ENCODE measurements around the gene DCUN1D5. TPM values are rescaled to one million over a fixed set of nuclear protein-coding genes. Genes with fewer than 3 reads are reported as not detected.

The DCUN1D5 gene
- total and polyA plus RNA-seq, 2 donors (not counting 1 experiment from before 2014, with no cell fraction given): 45.7 TPM

DNA sequence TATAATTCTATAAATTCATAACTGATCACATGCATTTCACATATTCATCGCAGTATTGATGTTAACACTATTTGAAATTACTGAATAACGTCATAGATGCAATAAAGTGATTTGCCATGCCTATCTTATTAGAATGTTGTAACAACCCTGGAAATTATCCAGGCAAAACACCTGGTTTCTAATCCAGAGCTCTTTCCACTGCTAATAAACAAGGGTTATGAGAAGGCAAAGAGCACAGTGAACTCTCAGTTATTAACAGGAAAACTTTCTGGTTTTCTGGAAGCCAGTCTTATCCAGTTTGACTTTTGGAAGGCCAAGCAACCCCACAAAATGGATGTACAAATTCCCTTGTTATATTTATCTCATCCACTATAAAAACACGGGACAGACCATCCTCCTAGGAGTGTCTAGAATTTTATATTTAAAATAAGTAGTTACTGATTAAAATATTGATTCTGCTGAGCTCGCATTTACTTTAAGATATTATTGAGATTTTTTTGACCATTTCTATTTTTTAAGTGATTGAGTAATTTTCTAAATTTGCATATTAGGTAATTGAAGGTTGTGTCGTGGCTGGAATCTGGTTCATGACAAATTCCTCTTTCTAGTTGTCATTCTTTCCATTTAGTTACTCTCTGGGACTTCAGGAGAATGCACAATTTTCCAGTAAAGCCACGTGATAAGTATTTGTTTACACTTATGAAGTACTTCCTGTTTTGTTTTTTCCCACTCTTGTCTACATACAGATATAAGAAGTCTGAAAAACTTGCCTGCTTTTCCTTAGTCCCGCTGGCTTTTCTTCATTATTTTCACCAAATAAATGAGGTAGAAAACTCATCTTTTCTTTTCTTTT lies 47.9 kb downstream of the DCUN1D5 start:
- Histone ChIP-seq H3K4me3 (replicated peaks in 1 of 4; ENCODE audit: control extremely low read depth in 1 of 4, insufficient read depth in 1 of 4, low read depth in 3 of 4, low read length in 4 of 4) (no peak overlapping the region), H4K20me1 (ENCODE audit: control insufficient read depth, extremely low read depth, insufficient read depth, low read length) (no peaks in the 10 kb centered on the region), H3K9ac (ENCODE audit: insufficient read depth, low read length) (no peak overlapping the region), H3K9me3 (ENCODE audit: control insufficient read depth, insufficient read depth, low read depth, low read length) (no peaks in the 10 kb centered on the region), H3K36me3 (ENCODE audit: control insufficient read depth, insufficient read depth, low read length) (no peaks in the 10 kb centered on the region), H3K4me2 (ENCODE audit: extremely low read depth, insufficient read depth, low read length) (no peak overlapping the region), H3K27ac (ENCODE audit: insufficient read depth, low read length) (no peak overlapping the region), H3K27me3 (ENCODE audit: control insufficient read depth, insufficient read depth, low read length) (no peaks in the 10 kb centered on the region), H3K79me2 (ENCODE audit: control insufficient read depth, insufficient read depth, low read length) (no peaks in the 10 kb centered on the region), H2AFZ (ENCODE audit: low read length) (no peak overlapping the region), H3K4me1 (ENCODE audit: control insufficient read depth, extremely low read depth, insufficient read depth, low read length) (no peaks in the 10 kb centered on the region)
- DNase-seq (ENCODE audit: low read depth in 2 of 2): no peak
- TF ChIP-seq, protein P1, sequence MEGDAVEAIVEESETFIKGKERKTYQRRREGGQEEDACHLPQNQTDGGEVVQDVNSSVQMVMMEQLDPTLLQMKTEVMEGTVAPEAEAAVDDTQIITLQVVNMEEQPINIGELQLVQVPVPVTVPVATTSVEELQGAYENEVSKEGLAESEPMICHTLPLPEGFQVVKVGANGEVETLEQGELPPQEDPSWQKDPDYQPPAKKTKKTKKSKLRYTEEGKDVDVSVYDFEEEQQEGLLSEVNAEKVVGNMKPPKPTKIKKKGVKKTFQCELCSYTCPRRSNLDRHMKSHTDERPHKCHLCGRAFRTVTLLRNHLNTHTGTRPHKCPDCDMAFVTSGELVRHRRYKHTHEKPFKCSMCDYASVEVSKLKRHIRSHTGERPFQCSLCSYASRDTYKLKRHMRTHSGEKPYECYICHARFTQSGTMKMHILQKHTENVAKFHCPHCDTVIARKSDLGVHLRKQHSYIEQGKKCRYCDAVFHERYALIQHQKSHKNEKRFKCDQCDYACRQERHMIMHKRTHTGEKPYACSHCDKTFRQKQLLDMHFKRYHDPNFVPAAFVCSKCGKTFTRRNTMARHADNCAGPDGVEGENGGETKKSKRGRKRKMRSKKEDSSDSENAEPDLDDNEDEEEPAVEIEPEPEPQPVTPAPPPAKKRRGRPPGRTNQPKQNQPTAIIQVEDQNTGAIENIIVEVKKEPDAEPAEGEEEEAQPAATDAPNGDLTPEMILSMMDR (conservative IDR thresholded peaks at IDR 0.05 in 1 of 2, IDR thresholded peaks at IDR 0.05 in 1 of 2; ENCODE audit: low read depth in 1 of 2, low read length in 2 of 2): no peak
- TF ChIP-seq EZH2 (IDR thresholded peaks at IDR 0.05; ENCODE audit: low read length, missing control alignments): no peak

DNA sequence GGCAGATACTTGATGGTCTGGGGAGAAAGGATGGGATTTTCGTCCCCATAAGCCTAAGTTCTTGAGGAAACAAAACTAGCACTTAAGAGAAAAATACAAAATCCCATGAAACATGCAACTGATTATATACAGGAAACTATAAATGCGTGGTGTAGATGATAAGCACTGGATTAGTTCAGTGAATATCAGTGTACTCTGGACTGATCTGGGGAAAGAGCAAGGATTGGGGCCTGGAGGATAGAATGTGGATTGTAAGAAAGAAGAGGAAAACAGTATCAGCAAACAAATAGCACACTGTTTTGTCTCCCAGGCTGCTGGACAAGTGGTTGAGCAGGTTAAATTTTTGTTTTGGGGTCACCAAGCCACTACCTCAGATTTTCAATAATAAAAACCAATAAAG lies 49.8 kb downstream of the DCUN1D5 start:
- no peak overlapping the region for H2AFZ ChIP-seq (ENCODE audit: low read length)
- no peak for DNase-seq (ENCODE audit: low read depth in 2 of 2)
- no peaks in the 10 kb centered on the region for H3K9me3 ChIP-seq (ENCODE audit: control insufficient read depth, insufficient read depth, low read depth, low read length)
- no peaks in the 10 kb centered on the region for H3K27me3 ChIP-seq (ENCODE audit: control insufficient read depth, insufficient read depth, low read length)
- TF ChIP-seq, protein P1 (conservative IDR thresholded peaks at IDR 0.05 in 1 of 2, IDR thresholded peaks at IDR 0.05 in 1 of 2; ENCODE audit: low read depth in 1 of 2, low read length in 2 of 2): no peak
- TF ChIP-seq EZH2 (IDR thresholded peaks at IDR 0.05; ENCODE audit: low read length, missing control alignments): no peak
- no peak overlapping the region for H3K4me3 ChIP-seq (replicated peaks in 1 of 4; ENCODE audit: control extremely low read depth in 1 of 4, insufficient read depth in 1 of 4, low read depth in 3 of 4, low read length in 4 of 4)
- no peak overlapping the region for H3K4me2 ChIP-seq (ENCODE audit: extremely low read depth, insufficient read depth, low read length)
- H3K36me3 ChIP-seq (ENCODE audit: control insufficient read depth, insufficient read depth, low read length): no peaks in the 10 kb centered on the region
- no peaks in the 10 kb centered on the region for H4K20me1 ChIP-seq (ENCODE audit: control insufficient read depth, extremely low read depth, insufficient read depth, low read length)
- H3K27ac ChIP-seq (ENCODE audit: insufficient read depth, low read length): no peak overlapping the region
- no peak overlapping the region for H3K9ac ChIP-seq (ENCODE audit: insufficient read depth, low read length)
- H3K4me1 ChIP-seq (ENCODE audit: control insufficient read depth, extremely low read depth, insufficient read depth, low read length): no peaks in the 10 kb centered on the region
- H3K79me2 ChIP-seq (ENCODE audit: control insufficient read depth, insufficient read depth, low read length): no peaks in the 10 kb centered on the region

GRCh38 chr11:103035791-103036434 lies 56.0 kb downstream of the DCUN1D5 start:
- H3K4me3 ChIP-seq (replicated peaks in 1 of 4; ENCODE audit: control extremely low read depth in 1 of 4, insufficient read depth in 1 of 4, low read depth in 3 of 4, low read length in 4 of 4): no peak overlapping the region
- peaks cover 2% of the 10 kb centered on the region for H3K4me1 ChIP-seq (ENCODE audit: control insufficient read depth, extremely low read depth, insufficient read depth, low read length)
- peak overlapping the region; percentile 84 for H2AFZ ChIP-seq (ENCODE audit: low read length)
- H3K9ac ChIP-seq (ENCODE audit: insufficient read depth, low read length): no peak overlapping the region
- TF ChIP-seq, protein P1 (conservative IDR thresholded peaks at IDR 0.05 in 1 of 2, IDR thresholded peaks at IDR 0.05 in 1 of 2; ENCODE audit: low read depth in 1 of 2, low read length in 2 of 2): peak; percentile 56 to 66
- TF ChIP-seq EZH2 (IDR thresholded peaks at IDR 0.05; ENCODE audit: low read length, missing control alignments): no peak
- DNase-seq (ENCODE audit: low read depth in 2 of 2): peak; percentile 80 to 83
- no peaks in the 10 kb centered on the region for H3K79me2 ChIP-seq (ENCODE audit: control insufficient read depth, insufficient read depth, low read length)
- no peaks in the 10 kb centered on the region for H4K20me1 ChIP-seq (ENCODE audit: control insufficient read depth, extremely low read depth, insufficient read depth, low read length)
- no peaks in the 10 kb centered on the region for H3K36me3 ChIP-seq (ENCODE audit: control insufficient read depth, insufficient read depth, low read length)
- no peaks in the 10 kb centered on the region for H3K9me3 ChIP-seq (ENCODE audit: control insufficient read depth, insufficient read depth, low read depth, low read length)
- H3K4me2 ChIP-seq (ENCODE audit: extremely low read depth, insufficient read depth, low read length): peak overlapping the region; percentile 6
- peak overlapping the region; percentile 2 for H3K27ac ChIP-seq (ENCODE audit: insufficient read depth, low read length)
- H3K27me3 ChIP-seq (ENCODE audit: control insufficient read depth, insufficient read depth, low read length): no peaks in the 10 kb centered on the region

All from fibroblast of lung (primary cell).